Tibial nerve (tissue), 4 donors: ENCODE measurements around the gene ADGRL3.

ENCODE experiments used
- CTCF ChIP-seq, 5 experiments: fragments of 200-600 bp in 3 of 5; fragments of 450-650 bp in 2 of 5; sonication (generic) in 3 of 5; IDR thresholded peaks; one replicate each; pipeline ENCODE4 v1.5.1; 2016 to 2019; ENCODE audit warnings: antibody characterized with exemption in 5 of 5, mild to moderate bottlenecking in 3 of 5, moderate library complexity in 2 of 5
- EP300 ChIP-seq, 2 donors: sonication (generic); formaldehyde crosslinking; IDR thresholded peaks; one replicate each; pipeline ENCODE4 v1.6.1; 2017; ENCODE audit warnings: antibody characterized with exemption in 2 of 2, mild to moderate bottlenecking in 1 of 2

- TF ChIP-seq CTCF (IDR thresholded peaks at IDR 0.05) (no peak), EP300 (IDR thresholded peaks at IDR 0.05) (no peak)
These were observed 553.6 kb downstream of the ADGRL3 start for GRCh38 chr4:61753739-61754138.
